HG02884 (cell line): ENCODE results near the gene DPEP2.
"Not testable (repeated sequence)": the region's sequence is repeated elsewhere in the genome, so short reads cannot be mapped to it uniquely, and the experiment has no call there.

Source experiments
- ATAC-seq: cut with Tn5 transposase; IDR thresholded peaks from one replicate; pipeline ENCODE4 v1.9.1; 2021; ENCODE audit warnings: mild to moderate bottlenecking, moderate library complexity; ENCODE audit not compliant: unreplicated experiment

The DPEP2 gene

DNA sequence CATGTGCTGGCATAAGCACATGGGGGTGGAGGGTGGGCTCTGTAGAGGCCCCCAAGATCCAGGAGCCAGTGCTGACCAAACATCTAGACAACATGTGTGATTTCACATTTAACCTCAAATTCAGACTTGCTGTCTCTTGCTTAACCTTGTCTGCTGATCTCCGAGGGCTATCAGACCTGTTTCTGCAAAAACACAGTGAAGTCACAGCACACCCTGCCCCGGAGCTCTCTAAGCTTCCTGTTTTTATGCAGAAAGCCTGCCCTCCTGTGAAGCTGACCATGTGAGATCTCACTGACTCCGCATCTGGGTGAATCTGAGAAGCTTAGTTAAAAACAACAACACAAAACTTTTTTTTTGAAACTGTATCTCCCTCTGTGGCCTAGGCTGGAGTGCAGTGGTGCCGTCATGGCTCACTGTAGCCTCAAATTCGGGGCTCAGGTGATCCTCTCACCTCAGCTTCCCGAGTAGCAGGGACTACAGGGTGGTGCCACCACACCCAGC lies 6.6 kb upstream of the DPEP2 start:
- no peak for ATAC-seq

DNA sequence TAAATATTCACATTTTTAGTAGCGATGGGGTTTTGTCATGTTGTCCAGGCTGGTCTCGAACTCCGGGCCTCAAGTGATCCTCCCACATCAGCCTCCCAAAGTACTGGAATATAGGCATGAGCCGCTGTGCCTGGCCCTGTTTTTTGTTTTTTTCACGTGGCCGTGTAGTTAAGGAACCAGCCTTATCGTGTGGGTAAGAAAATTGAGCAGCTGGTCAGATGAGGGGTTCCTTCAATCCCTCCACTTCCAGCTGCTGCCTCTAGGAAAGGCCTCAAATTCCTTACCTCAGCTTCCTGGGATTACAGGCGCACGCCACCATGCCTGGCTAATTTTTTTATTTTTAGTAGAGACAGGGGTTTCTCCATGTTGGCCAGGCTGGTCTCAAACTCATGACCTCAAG lies 5.9 kb upstream of the DPEP2 start:
- ATAC-seq = no peak

DNA sequence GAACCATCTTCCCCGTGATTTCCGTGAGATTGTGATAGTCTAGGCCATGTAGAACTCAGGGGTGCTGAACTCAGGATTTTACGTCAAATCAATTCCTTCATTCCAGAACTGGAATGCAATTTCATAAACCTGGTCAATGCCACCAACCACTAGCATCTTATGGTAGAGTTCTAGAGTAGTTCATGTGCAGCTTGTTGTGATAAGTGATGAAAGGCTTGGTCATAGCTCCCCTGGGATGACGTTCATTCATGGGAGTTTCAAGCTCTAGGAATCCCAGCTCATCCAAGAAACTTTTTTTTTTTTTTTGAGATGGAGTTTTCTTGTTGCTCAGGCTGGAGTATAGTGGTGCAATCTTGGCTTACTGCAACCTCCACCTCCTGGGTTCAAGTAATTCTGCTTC lies 3.7 kb upstream of the DPEP2 start:
- no peak for ATAC-seq

DNA sequence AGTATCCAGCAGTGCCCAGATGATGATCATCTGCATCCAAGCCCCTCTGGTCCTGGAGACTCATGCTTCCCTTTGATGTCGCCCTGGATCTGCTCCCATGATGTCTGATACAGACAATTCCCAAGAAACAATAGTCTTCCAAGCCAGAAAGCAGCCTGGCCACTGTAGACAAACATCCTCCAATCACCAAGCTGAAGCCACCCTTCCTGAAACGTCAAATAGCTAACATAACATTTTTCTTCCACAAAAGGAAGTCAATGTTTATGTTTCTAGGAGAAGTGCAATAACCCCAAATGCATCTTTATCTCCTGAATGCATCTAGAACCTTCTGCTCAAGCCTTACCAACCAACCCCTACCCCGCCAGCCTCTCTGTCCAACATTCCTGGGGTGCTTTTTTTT lies 1.2 kb upstream of the DPEP2 start:
- ATAC-seq = no peak

DNA sequence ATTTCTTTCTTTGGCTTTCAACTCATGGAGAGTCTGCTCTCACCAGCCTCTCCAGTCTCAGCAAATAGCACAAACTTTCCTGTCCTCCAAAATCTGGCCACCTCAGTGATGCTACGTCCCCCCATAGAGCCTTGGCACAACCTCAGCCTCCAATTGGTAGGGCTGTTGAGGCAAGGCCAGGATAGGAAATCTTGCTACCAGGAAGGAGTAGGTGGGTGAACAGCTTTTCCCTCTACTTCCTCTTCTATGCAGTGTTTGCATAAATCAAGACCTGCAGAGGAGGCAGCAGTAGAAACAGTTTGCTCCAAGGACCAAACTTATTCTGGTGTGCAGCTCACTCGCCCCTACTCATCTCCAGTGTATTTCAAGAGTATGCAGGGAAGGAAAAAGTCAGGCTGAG lies 701 bp upstream of the DPEP2 start:
- no peak for ATAC-seq

DNA sequence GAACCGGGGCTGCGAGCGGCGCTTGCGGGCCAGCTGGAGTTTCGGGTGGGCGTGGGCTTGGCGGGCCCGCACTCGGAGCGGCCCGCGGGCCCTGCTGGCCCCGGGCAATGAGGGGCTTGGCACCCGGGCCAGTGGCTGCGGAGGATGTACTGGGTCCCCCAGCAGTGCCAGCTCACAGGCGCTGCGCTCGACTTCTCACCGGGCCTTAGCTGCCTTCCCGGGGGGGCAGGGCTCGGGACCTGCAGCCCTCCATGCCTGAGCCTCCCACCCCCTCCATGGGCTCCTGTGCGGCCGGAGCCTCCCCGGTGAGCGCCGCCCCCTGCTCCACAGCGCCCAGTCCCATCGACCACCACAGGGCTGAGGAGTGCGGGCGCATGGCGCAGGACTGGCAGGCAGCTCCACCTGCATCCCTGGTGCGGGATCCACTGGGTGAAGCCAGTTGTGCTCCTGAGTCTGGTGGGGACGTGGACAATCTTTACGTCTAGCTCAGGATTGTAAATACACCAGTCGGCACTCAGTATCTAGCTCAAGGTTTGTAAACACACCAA lies 979 bp downstream of the DPEP2 start:
- ATAC-seq = not testable (repeated sequence)

DNA sequence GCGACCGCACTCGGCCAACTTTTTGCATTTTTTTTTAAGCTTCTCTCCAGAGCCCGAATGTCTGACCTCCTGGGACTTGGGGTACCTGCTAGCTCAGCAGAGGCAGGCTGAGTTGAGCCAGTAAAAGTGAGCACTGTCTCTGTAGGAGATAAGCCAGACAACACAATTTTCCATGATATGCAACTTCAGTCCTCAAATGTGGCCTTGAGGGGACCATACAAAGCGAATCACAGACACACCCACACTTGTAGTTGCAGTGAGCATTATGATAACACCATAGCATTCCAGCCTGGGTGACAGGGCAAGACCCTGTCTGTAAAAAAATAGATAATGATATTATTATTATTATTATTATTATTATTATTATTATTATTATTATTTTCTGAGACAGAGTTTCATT lies 2.6 kb downstream of the DPEP2 start:
- no peak for ATAC-seq

DNA sequence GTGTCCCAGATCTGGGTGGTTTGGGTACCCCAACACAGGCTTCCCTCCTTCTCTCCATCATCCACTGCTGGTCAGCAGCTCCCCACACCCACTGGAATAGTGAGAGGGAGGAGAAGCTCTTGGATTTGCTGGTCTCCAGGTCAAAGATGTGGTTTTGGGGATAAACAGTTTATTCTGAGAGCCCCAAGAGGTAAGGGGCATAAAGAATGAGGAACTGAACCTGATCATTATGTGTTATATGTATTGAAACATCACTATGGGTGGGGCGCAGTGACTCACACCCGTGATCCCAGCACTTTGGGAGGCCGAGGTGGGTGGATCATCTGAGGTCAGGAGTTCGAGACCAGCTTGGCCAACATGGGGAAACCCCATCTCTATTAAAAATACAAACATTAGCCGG lies 3.9 kb downstream of the DPEP2 start:
- no peak for ATAC-seq

DNA sequence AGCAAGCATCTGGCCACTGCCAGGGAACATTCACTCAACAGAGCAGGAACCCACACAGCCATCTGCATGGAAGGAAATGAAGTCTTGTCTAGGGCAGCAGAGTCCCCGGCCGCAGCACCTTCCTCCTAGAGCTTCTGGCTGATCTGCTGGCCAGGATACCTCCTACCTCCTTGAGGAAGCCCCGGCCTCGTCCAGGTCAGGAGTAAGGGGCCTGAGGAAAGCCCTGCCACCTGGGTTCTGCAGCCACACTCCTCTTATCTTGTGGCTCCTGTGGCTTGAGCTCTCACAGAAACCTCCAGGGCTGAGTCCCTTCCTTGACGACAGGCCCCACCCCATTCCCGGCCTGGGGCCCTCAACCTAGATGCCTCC lies 5.3 kb downstream of the DPEP2 start:
- not testable (repeated sequence) for ATAC-seq

DNA sequence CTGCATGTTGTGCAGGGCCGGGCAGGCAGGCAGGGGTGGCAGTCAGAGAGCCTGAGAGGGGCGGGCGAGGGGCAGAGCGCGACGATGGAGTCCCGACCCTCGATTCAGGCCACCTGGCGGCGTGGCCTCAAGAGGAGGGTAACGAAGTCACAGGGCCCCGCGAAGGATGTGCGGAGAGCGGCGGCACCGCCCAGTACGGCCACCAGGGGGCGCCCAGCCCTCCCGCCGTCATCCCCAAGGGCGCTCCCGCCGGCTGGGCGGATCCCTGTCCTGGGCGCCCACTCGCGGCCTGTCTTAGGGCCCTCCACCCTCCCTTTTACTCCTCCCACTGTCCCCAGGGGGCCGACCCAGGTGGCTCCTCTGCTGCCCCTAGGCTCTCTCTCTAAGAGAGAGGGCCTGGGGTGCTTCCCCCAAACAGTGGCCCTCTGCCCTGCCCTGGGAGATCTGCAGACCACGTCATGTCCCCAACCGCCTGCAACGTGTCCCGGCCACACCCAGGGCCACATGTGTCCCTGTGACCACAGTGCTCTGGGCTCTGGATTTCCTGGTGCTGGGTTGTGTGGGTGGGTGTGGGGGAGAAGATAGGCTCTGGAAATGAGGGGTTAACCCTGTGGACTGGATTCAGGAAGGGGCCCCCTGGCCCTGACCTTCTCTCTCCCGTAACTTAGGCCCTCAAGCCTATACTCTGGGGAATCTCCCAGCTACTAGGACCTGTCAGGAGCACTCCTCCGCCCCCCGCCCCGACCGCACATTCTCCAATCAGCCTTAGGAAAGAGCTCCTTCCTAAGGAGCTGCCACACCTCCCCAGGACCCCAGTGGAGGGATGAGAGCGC lies 5.9 kb downstream of the DPEP2 start:
- ATAC-seq = peak; percentile 70

DNA sequence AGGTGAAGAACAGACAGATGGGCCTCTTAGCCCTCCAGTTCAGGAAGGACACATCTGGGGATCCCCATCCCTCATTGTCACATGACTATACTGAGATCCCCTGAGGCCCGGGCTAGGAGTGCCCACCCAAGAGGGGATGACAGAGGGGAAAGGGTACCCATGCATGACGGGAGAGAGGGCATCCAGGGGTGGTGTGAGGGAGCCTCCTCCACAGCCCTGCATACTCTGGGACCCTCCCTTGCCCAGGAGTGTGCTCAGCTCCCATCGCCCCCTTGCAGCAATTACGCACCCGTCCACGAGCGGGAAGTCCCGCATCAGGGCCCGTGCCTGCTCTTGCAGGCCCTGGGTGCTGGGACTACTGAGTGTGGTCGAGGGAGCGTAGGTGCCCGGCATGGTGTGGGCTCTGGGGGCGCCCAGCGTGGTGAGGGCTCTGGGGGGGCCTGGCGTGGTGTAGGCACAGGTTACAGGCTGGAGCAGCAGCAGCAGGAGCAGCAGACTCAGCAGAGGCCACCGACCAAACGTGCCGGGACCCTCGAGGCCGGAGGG lies 6.5 kb downstream of the DPEP2 start:
- ATAC-seq = no peak

DNA sequence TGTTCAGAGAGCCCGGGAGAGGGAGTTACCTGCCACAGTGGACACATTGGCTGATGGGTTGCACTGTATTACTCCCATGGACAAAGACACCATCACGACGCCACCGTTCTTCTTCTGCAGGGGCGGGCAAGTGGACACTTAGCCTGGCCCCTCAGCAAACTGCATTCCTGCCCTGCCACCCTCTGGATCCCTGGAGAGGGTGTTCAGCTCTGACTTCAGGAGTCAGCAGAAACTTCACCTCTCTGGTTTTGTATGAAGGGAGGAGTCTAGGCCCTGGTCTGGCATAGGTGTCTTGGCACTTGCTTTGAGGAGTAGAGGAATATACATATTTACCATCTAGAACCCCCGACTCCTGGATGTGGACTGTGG lies 9.3 kb downstream of the DPEP2 start:
- ATAC-seq = no peak

DNA sequence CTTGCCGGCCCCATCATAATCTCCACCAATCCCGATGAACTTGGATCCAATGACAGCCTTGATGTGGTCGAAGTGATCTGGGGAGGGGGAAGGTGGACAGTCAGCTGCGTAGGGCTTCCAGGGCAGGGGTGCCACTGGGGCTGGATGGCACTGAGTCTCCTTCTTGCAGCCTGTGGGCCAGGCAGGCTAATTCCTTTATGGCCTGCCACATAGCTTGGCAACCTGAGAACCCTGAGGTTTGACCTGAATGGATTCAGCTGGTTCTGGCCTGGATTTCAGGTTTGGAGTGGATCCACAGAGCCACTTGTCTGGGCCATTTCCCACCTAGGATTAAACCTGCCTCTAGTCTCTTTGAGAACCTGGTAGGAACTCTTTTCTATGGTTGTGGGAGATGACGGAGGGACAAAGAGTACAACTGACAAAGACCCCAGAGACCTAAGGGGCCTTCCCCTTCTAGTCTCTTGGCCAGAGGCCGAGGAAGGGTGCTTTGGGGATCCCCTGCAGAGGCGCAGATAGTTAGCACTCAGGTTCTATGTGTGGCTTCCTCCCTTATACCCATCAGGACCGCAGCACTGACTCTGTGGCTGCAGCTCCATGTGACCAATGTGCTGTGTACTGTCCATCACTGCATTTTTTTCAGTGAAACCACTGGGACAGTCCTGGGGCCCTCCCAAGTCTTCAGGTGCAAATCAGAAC lies 9.8 kb downstream of the DPEP2 start:
- no peak for ATAC-seq

DNA sequence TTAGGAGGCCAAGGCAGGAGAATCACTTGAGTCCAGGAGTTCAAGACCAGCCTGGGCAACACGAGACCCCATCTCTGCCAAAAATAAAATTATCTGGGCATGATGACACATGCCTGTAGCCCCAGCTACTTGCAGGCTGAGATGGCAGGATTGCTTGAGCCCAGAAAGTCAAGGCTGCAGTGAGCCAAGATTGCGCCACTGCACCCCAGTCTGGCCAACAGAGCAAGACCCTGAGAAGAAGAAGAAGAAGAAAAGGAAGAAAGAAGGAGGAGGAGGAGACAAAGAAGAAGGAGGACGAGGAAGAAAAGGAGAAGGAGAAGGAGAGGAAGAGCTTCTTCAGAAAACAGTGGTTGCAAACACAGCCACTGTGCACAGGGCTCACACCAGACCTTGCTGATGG lies 10.6 kb downstream of the DPEP2 start:
- no peak for ATAC-seq

DNA sequence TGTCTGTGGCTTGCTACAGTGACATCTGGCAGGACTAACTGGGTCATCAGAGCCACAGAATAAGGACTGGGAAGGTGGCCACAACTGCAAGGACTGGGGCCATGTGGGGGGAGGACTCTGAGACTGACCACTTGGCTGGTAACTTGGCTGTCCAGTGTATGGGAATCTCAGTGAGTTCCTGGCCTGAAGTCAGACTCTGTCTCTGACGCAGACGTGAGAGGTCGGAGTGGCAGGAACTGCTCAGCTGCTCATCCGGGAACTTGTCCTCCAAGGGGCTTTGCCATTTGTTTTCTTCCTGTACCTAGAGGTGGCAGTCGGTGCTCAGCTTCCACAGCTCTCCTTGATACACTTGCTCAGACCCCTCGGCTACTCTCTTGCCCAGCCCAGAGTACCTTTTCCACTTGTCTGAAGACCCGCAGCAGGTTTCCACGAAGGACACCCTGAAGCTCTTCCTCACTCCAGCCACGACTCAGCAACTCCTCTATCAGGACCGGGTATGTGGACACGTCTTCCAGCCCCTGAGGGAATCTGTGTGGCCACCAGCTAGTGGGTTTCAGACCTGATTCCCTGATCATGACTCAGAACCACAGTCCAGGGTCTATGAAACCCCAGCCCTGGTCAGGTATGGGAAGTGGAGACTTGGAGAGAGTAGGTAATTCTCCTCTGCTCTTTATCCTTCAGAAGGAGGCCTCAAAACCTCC lies 11.7 kb downstream of the DPEP2 start:
- ATAC-seq = no peak

DNA sequence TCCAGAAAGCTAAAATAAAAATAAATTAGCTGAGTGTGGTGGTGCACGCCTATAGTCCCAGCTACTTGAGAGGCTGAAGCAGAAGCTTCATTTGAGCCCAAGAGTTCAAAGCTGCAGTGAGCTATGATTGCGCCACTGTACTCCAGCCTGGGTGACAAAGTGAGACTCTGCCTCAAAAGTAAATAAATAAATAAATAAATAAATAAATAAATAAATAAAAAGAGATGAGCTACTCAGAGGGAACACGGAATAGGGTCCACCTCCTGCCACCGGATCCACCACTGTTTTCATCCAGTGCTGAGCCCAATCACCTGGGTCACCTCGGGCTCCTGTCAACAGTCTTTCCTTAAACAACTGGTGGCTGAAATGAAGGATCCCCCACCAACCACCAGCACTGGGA lies 12.3 kb downstream of the DPEP2 start:
- ATAC-seq = no peak

DNA sequence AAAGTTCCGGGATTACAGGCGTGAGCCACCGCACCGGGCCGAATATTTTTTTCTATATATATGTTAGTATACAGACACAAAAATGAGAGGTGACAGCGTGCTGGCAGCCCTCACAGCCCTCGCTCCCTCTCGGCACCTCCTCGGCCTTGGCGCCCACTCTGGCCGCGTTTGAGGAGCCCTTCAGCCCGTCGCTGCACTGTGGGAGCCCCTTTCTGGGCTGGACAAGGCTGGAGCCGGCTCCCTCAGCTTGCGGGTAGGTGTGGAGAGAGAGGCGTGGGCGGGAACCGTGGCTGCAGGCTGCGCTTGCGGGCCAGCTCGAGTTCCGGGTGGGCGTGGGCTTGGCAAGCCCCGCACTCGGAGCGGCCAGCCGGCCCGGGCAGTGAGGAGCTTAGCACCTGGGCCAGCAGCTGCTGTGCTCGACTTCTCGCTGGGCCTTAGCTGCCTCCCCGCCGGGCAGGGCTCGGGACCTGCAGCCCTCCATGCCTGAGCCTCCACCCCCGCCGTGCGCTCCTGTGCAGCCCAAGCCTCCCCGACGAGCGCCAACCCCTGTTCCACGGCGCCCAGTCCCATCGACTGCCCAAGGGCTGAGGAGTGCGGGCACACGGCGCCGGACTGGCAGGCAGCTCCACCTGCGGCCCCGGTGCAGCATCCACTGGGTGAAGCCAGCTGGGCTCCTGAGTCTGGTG lies 17.1 kb downstream of the DPEP2 start:
- ATAC-seq = no peak

DNA sequence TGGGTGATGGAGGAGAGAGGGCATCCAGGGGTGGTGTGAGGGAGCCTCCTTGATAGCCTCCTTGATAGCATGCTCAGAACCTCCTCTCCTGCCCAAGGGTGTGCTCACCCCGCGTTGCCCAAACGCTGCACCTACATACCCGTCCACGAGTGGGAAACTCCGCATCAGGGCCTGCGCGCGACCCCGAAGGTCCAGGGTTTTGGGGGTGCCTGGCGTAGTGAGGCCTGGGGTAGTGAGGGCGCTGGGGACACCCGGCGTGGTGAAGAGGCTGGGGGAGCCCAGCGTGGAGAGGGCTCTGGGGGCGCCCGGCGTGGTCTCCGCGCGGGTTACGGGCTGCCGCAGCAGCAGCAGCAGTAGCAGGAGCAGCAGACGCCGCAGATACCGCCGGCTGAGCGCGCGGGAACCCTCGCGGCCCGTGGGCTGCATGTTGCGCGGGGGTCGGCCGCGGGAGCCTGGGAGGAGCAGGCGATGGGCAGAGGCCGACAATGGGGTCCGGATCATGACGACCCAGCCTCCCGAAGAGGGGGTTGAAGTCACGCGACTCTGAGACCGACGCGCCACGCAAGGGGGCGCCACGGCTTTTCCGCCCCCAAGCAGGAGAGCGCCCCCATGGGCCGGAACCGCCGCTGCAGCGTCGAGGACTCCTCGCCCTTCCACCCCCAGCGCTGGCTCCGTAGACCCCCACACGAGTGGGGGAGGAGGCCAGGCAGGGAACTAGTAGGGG lies 19.2 kb downstream of the DPEP2 start, which contains the start of gene DPEP3:
TSS of gene DPEP3 (minus strand) at position 545 of the 724 bp plus-strand sequence. CDS start at position 426, 119 bp downstream.
- ATAC-seq = no peak

DNA sequence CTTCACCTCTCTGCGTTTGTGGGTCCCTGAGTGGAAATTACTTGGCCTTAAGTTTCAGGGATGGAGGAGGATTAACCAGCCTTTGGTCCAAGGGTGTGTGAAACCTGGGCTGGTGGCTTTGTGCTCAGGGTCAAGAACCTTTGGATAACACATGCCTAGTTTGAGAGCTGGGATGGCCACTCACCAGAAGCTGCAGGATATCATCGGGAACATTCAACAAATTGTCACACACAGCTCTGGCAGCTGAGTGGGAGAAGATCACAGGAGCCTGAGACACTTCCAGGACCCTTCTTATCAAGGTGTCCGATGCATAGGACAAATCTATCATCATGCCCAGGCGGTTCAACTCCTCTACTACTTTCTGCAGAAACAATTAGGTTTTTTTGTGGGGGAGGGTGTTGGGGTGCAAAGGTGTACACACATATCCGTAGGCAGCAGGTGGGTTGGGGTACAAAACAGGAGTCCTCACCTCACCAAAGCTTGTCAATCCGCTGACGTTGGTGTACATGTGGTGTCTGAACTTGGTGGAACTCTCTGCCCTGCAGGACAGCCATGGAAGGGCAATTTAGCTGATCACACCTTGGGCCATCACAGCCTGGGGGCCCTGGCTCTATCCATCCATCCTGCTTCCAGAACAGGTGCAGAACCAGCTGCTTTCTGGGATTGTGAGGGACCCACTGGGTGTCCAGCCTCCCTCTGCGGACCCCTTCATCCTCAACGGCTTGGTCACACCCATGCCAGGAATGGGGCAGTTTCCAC lies 21.6 kb downstream of the DPEP2 start:
- no peak for ATAC-seq
